ENCODE measurements around the gene FAM227B. TPM values are rescaled to one million over a fixed set of nuclear protein-coding genes. Genes with fewer than 3 reads are reported as not detected.

FAM227B gene
- total RNA-seq, 1 donor from 2014 or later: 25.1 TPM

DNA sequence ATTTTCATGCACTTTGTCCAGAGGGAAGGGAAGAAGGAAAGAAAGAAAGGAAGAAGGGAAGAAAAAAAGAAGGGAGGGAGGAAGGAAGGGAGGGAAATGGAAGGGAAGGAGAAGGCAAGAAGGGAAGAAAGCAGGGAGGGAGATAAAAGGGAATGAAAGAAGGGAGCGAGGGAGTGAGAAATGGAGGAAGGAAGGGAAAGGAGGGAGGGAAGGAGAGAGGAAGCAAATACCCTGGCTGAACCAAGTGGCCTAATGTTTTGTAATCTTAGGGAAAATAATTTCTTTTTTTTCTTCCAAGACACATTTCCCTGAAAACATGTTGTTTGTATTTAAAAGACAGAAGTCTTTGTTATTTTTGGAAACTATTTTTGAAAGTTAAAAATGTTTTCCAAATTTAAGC is 36.1 kb upstream of the FAM227B start:
- Mint-ChIP-seq H3K4me1 (no peaks in the 10 kb centered on the region), H3K27me3 (ENCODE audit: insufficient read depth, low read depth) (no peaks in the 10 kb centered on the region), H3K4me3 (no peak overlapping the region), H3K27ac (no peak overlapping the region), H3K36me3 (no peaks in the 10 kb centered on the region), H3K9me3 (peaks cover 25% of the 10 kb centered on the region)
- H3K9me3 ChIP-seq (ENCODE audit: low read depth): peaks cover 16% of the 10 kb centered on the region
- no peaks in the 10 kb centered on the region for H3K27me3 ChIP-seq
- H3K4me2 ChIP-seq: no peak overlapping the region
- H4K20me1 ChIP-seq (ENCODE audit: low read depth): no peaks in the 10 kb centered on the region
- no peaks in the 10 kb centered on the region for H3K36me3 ChIP-seq
- H3F3A ChIP-seq (ENCODE audit: low read depth): no peaks in the 10 kb centered on the region
- TF ChIP-seq, protein P1, sequence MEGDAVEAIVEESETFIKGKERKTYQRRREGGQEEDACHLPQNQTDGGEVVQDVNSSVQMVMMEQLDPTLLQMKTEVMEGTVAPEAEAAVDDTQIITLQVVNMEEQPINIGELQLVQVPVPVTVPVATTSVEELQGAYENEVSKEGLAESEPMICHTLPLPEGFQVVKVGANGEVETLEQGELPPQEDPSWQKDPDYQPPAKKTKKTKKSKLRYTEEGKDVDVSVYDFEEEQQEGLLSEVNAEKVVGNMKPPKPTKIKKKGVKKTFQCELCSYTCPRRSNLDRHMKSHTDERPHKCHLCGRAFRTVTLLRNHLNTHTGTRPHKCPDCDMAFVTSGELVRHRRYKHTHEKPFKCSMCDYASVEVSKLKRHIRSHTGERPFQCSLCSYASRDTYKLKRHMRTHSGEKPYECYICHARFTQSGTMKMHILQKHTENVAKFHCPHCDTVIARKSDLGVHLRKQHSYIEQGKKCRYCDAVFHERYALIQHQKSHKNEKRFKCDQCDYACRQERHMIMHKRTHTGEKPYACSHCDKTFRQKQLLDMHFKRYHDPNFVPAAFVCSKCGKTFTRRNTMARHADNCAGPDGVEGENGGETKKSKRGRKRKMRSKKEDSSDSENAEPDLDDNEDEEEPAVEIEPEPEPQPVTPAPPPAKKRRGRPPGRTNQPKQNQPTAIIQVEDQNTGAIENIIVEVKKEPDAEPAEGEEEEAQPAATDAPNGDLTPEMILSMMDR (IDR thresholded peaks at IDR 0.05): no peak
- TF ChIP-seq EZH2phosphoT487 (IDR thresholded peaks at IDR 0.05) (no peak), EZH2 (IDR thresholded peaks at IDR 0.05) (no peak)
- no peaks in the 10 kb centered on the region for H3K79me2 ChIP-seq (ENCODE audit: low read depth)
- no peaks in the 10 kb centered on the region for H3K4me1 ChIP-seq
- no peak for DNase-seq (ENCODE audit: low spot score)
- H3K27ac ChIP-seq: no peak overlapping the region
- no peak overlapping the region for H3K9ac ChIP-seq
- H3K4me3 ChIP-seq: no peak overlapping the region
- no peak overlapping the region for H2AFZ ChIP-seq (replicated peaks)

DNA sequence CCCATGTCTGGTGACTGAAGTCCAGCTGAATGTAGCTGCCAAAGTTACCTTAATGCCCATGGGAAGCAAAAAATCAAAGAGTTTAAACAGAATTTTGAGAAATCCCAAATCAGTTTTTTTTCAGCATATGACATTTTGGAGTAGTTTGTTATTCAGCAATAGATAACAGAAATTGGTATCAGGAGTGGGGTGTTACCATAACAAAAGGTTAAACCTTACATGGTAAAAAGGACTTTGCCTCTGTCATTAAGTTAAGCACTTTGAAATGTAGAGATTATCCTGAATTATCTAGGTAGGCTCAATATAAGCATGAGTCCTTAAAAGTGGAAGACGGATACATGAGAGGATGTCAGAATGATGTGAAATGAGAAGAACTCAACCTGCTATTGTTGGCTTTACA is 32.3 kb upstream of the FAM227B start:
- H3K27ac ChIP-seq: no peak overlapping the region
- H3K4me2 ChIP-seq: no peak overlapping the region
- H2AFZ ChIP-seq (replicated peaks): no peak overlapping the region
- H3K79me2 ChIP-seq (ENCODE audit: low read depth): no peaks in the 10 kb centered on the region
- H3K27me3 Mint-ChIP-seq (ENCODE audit: insufficient read depth, low read depth): no peaks in the 10 kb centered on the region
- H3K9me3 Mint-ChIP-seq: peaks cover 22% of the 10 kb centered on the region
- H3K4me1 ChIP-seq: no peaks in the 10 kb centered on the region
- no peak for DNase-seq (ENCODE audit: low spot score)
- H4K20me1 ChIP-seq (ENCODE audit: low read depth): no peaks in the 10 kb centered on the region
- H3K4me3 Mint-ChIP-seq: no peak overlapping the region
- no peak overlapping the region for H3K9ac ChIP-seq
- no peaks in the 10 kb centered on the region for H3F3A ChIP-seq (ENCODE audit: low read depth)
- no peaks in the 10 kb centered on the region for H3K27me3 ChIP-seq
- H3K4me3 ChIP-seq: no peak overlapping the region
- H3K9me3 ChIP-seq (ENCODE audit: low read depth): peaks cover 8% of the 10 kb centered on the region
- peaks cover 4% of the 10 kb centered on the region for H3K36me3 Mint-ChIP-seq
- no peak overlapping the region for H3K27ac Mint-ChIP-seq
- H3K36me3 ChIP-seq: no peaks in the 10 kb centered on the region
- TF ChIP-seq EZH2 (IDR thresholded peaks at IDR 0.05) (no peak), EZH2phosphoT487 (IDR thresholded peaks at IDR 0.05) (no peak)
- TF ChIP-seq, protein P1 (IDR thresholded peaks at IDR 0.05): no peak
- H3K4me1 Mint-ChIP-seq: no peaks in the 10 kb centered on the region

GRCh38 chr15:49650676-49651075 is 30.1 kb upstream of the FAM227B start:
- H2AFZ ChIP-seq (replicated peaks): no peak overlapping the region
- no peaks in the 10 kb centered on the region for H3K36me3 ChIP-seq
- H3K4me1 ChIP-seq: no peaks in the 10 kb centered on the region
- Mint-ChIP-seq H3K4me3 (no peak overlapping the region), H3K36me3 (peaks cover 10% of the 10 kb centered on the region), H3K9me3 (peaks cover 17% of the 10 kb centered on the region), H3K27me3 (ENCODE audit: insufficient read depth, low read depth) (no peaks in the 10 kb centered on the region), H3K4me1 (peaks cover 12% of the 10 kb centered on the region), H3K27ac (no peak overlapping the region)
- H3K27me3 ChIP-seq: no peaks in the 10 kb centered on the region
- no peaks in the 10 kb centered on the region for H4K20me1 ChIP-seq (ENCODE audit: low read depth)
- no peak overlapping the region for H3K27ac ChIP-seq
- H3F3A ChIP-seq (ENCODE audit: low read depth): no peaks in the 10 kb centered on the region
- no peak overlapping the region for H3K4me2 ChIP-seq
- H3K9me3 ChIP-seq (ENCODE audit: low read depth): peaks cover 7% of the 10 kb centered on the region
- DNase-seq (ENCODE audit: low spot score): no peak
- H3K9ac ChIP-seq: no peak overlapping the region
- H3K79me2 ChIP-seq (ENCODE audit: low read depth): no peaks in the 10 kb centered on the region
- TF ChIP-seq, protein P1 (IDR thresholded peaks at IDR 0.05): no peak
- TF ChIP-seq EZH2phosphoT487 (IDR thresholded peaks at IDR 0.05) (no peak), EZH2 (IDR thresholded peaks at IDR 0.05) (no peak)
- H3K4me3 ChIP-seq: no peak overlapping the region
